OCI-LY1 (cell line): ENCODE results near the gene SAFB.

Experiments used
- H2AFZ ChIP-seq: fragments of 200-600 bp; sonication (generic), shearing (Covaris generic); 2 replicates; pipeline ENCODE4 v1.6.0; 2014; ENCODE audit warnings: antibody characterized with exemption, mild to moderate bottlenecking, low read length
- H3F3A ChIP-seq: fragments of 200-600 bp; sonication (generic), shearing (Covaris generic); 2 replicates; pipeline ENCODE4 v1.6.0; 2014; ENCODE audit warnings: mild to moderate bottlenecking, antibody characterized with exemption, low read length, moderate library complexity; ENCODE audit not compliant: insufficient read depth
- H3K27ac ChIP-seq: fragments of 200-600 bp; sonication (generic); 2 replicates; pipeline ENCODE4 v1.5.1; 2014; ENCODE audit warnings: low read length, mixed run types, mild to moderate bottlenecking, low read depth; ENCODE audit not compliant: poor library complexity, severe bottlenecking
- H3K27me3 ChIP-seq: fragments of 200-600 bp; sonication (generic); 2 replicates; pipeline ENCODE4 v1.6.0; 2014; ENCODE audit warnings: antibody characterized with exemption, mild to moderate bottlenecking, low read length, moderate library complexity; ENCODE audit not compliant: insufficient read depth
- H3K36me3 ChIP-seq: fragments of 200-600 bp; sonication (generic); 2 replicates; pipeline ENCODE4 v1.6.1; 2014; ENCODE audit warnings: mild to moderate bottlenecking, antibody characterized with exemption, low read length, moderate library complexity, mixed read lengths; ENCODE audit not compliant: insufficient read depth
- H3K4me1 ChIP-seq: fragments of 200-600 bp; sonication (generic); 2 replicates; pipeline ENCODE4 v1.5.1; 2014; ENCODE audit warnings: mild to moderate bottlenecking, low read length, moderate library complexity; ENCODE audit not compliant: insufficient read depth, severe bottlenecking
- H3K4me2 ChIP-seq: fragments of 200-600 bp; sonication (generic), shearing (Covaris generic); 2 replicates; pipeline ENCODE4 v1.6.1; 2014; ENCODE audit warnings: low read length
- H3K4me3 ChIP-seq: fragments of 200-600 bp; sonication (generic); 2 replicates; pipeline ENCODE4 v1.5.1; 2014; ENCODE audit warnings: low read length, low read depth, mild to moderate bottlenecking, mixed read lengths; ENCODE audit not compliant: poor library complexity, severe bottlenecking
- H3K79me2 ChIP-seq: fragments of 200-600 bp; shearing (Covaris generic); 2 replicates; pipeline ENCODE4 v1.6.1; 2016; ENCODE audit warnings: mixed run types, low read length, mixed read lengths; ENCODE audit not compliant: insufficient read depth
- H3K9ac ChIP-seq: fragments of 200-600 bp; sonication (generic), shearing (Covaris generic); 2 replicates; pipeline ENCODE4 v1.6.1; 2014; ENCODE audit warnings: mild to moderate bottlenecking, low read length, mixed read lengths
- H3K9me2 ChIP-seq: fragments of 200-600 bp; sonication (generic), shearing (Covaris generic); 2 replicates; pipeline ENCODE4 v1.6.1; 2014; ENCODE audit warnings: low read depth, mild to moderate bottlenecking, low read length, mixed read lengths
- H3K9me3 ChIP-seq: fragments of 200-600 bp; shearing (Covaris generic); 2 replicates; pipeline ENCODE4 v1.6.1; 2014; ENCODE audit warnings: low read length, mixed read lengths
- H4K20me1 ChIP-seq: fragments of 200-600 bp; sonication (generic), shearing (Covaris generic); 2 replicates; pipeline ENCODE4 v1.6.0; 2016; ENCODE audit warnings: mild to moderate bottlenecking, low read length; ENCODE audit not compliant: insufficient read depth
- EZH2 ChIP-seq: fragments of 200-600 bp; sonication (generic), shearing (Covaris generic); IDR thresholded peaks from 2 replicates; pipeline ENCODE4 v1.8.0; 2017; ENCODE audit warnings: borderline replicate concordance, mixed run types, mild to moderate bottlenecking, antibody characterized with exemption, low read length, moderate library complexity, mixed read lengths
- TF ChIP-seq, protein P1 (sequence below): fragments of 200-600 bp; sonication (generic), shearing (Covaris generic); IDR thresholded peaks from 2 replicates; pipeline ENCODE4 v1.5.1; 2017; ENCODE audit warnings: mild to moderate bottlenecking, antibody characterized with exemption, low read length, moderate library complexity, mixed read lengths

The SAFB gene

DNA sequence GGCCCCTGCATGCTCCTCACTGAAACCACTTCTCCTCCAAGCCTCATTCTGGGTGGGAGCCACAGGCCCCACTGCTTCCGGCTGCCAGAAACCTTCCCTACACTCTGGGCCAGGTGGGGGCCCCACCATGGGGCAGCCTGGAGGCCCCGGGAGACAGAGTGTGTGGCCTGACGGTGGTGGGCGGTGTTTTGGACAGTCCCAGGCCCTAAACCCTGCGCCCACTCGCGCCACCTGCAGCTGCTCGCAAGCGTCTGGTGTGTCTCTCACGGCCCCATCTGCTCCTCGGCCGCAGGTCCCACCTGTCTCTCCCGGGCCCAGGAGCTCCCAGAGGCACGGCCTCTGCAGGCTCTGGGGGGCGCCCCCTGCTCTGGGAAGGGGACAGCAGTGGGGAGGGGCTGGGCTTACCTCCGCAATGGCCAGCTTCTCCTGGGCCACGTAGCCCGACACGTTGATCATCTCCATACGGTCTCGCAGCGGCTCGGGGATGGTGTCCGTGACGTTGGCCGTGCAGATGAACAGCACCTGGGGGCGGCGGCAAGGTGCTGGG, 72.8 kb downstream of the SAFB start:
- no peak for TF ChIP-seq EZH2
- TF ChIP-seq, protein P1, sequence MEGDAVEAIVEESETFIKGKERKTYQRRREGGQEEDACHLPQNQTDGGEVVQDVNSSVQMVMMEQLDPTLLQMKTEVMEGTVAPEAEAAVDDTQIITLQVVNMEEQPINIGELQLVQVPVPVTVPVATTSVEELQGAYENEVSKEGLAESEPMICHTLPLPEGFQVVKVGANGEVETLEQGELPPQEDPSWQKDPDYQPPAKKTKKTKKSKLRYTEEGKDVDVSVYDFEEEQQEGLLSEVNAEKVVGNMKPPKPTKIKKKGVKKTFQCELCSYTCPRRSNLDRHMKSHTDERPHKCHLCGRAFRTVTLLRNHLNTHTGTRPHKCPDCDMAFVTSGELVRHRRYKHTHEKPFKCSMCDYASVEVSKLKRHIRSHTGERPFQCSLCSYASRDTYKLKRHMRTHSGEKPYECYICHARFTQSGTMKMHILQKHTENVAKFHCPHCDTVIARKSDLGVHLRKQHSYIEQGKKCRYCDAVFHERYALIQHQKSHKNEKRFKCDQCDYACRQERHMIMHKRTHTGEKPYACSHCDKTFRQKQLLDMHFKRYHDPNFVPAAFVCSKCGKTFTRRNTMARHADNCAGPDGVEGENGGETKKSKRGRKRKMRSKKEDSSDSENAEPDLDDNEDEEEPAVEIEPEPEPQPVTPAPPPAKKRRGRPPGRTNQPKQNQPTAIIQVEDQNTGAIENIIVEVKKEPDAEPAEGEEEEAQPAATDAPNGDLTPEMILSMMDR = no peak
- Histone ChIP-seq H3K9me3 (no peaks in the 10 kb centered on the region), H3K9me2 (no peaks in the 10 kb centered on the region), H3K79me2 (peaks cover 26% of the 10 kb centered on the region), H3K9ac (no peak overlapping the region; the same call in 1 of the 2 replicates), H3K27me3 (no peaks in the 10 kb centered on the region), H3K4me3 (no peak overlapping the region), H2AFZ (no peak overlapping the region), H3K36me3 (peaks cover 88% of the 10 kb centered on the region), H4K20me1 (no peaks in the 10 kb centered on the region), H3K27ac (peak overlapping the region; percentile 73), H3K4me1 (peaks cover 51% of the 10 kb centered on the region), H3F3A (no peaks in the 10 kb centered on the region), H3K4me2 (no peak overlapping the region)

- Histone ChIP-seq H2AFZ (no peak overlapping the region), H3K9me3 (no peaks in the 10 kb centered on the region), H3K36me3 (peaks cover 88% of the 10 kb centered on the region), H3K4me2 (no peak overlapping the region), H3K27me3 (no peaks in the 10 kb centered on the region), H3K4me3 (no peak overlapping the region), H3K4me1 (peaks cover 51% of the 10 kb centered on the region), H3K27ac (peak overlapping the region; percentile 73), H3K9ac (no peak overlapping the region), H3F3A (no peaks in the 10 kb centered on the region), H4K20me1 (no peaks in the 10 kb centered on the region), H3K9me2 (no peaks in the 10 kb centered on the region), H3K79me2 (peaks cover 19% of the 10 kb centered on the region)
- no peak for TF ChIP-seq EZH2
- TF ChIP-seq, protein P1 = no peak
Observed at GRCh38 chr19:5696196-5697021, 73.5 kb downstream of the SAFB start.

DNA sequence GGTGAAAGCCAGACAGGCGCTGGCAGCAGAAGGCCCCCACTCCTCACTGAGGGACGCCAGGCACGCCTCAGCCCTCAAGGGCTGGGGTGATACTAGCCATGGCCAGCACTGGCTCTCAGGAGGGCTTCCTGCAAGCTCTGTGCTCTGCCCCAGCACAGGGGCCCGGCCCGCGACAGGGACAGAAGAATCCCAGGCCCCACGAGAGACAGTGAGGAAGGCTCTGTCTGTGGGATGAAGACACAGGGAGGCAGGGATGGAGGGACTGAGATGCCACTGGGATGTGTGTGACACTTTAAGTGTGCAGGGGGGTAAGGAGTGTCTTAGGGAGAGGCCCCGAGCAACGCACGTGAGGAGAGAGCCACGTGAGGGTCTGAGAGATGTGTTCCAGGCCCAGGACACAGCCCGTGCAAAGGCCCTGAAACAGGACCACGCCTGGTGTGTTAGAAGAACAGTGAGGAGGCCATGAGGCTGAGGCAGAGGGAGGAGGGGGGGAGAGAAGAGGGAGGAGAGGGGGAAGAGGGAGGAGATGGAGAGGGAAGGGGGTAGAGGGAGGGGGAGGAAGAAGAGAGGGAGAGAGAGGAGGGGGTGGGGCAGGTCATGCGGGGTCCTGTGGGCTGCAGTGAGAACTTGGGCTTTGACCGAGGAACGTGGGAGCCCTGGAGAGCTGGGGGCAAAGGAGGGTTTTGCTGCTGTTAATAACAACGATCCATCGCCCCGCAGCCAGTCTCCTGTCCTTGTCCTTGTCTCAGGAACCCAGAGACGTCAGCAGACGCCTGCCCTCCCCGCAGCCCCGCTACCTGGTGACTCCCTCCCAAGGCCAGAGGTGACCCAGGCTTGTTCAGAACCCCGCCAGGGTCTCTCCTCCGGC, 74.4 kb downstream of the SAFB start:
- Histone ChIP-seq H3K9me3 (no peaks in the 10 kb centered on the region), H3K27ac (peak overlapping the region; percentile 41), H3K9me2 (no peaks in the 10 kb centered on the region), H3K79me2 (peaks cover 11% of the 10 kb centered on the region; the same call in 1 of the 2 replicates), H3K9ac (no peak overlapping the region), H3K4me2 (no peak overlapping the region), H3F3A (no peaks in the 10 kb centered on the region), H3K36me3 (peaks cover 84% of the 10 kb centered on the region), H3K4me1 (peaks cover 44% of the 10 kb centered on the region), H4K20me1 (no peaks in the 10 kb centered on the region), H2AFZ (no peak overlapping the region), H3K4me3 (no peak overlapping the region), H3K27me3 (no peaks in the 10 kb centered on the region)
- TF ChIP-seq, protein P1 = no peak
- TF ChIP-seq EZH2 = no peak
